Fibroblast of skin of right biceps (primary cell): ENCODE measurements around the gene PPIL4.

ENCODE experiments used
- DNase-seq: peaks from one replicate; pipeline ENCODE4 v3.0.0-alpha.2; 2013

Gene PPIL4, protein sequence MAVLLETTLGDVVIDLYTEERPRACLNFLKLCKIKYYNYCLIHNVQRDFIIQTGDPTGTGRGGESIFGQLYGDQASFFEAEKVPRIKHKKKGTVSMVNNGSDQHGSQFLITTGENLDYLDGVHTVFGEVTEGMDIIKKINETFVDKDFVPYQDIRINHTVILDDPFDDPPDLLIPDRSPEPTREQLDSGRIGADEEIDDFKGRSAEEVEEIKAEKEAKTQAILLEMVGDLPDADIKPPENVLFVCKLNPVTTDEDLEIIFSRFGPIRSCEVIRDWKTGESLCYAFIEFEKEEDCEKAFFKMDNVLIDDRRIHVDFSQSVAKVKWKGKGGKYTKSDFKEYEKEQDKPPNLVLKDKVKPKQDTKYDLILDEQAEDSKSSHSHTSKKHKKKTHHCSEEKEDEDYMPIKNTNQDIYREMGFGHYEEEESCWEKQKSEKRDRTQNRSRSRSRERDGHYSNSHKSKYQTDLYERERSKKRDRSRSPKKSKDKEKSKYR

DNA sequence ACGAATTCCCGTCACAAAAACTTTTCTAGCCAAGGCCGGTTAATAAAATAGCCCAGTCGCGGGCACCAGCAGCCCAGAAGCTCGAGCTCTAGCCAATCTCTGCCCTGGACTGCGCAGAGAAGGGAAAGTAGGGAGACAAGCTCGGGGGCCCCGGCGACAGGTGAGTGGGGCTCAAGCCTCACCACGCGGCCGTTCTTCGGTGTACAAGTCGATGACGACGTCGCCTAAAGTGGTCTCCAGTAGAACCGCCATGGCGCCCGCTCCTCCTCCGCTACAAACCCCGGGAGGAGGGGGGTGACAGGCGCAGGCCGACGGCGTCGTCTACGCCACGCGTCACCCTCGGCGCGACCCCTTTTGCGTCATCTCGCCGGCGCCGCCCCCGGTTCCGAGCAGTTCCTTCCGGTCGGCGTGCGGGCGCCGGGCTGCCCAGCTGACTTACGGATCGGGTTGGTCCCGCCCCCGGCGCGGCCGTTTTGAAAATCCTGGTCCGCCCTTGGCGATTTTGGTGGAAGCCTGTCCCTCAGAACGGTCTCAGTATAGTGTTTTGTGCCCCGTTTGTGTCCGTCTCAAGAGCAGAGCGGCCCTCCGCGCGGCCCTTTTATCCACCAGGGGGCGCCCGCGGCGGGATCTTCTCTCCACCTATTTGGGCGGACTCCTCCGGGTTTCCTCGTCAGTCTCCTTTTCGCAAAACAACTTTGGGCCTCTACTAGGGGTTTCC, at the start of gene PPIL4:
PPIL4 (minus strand) TSS at position 290 of the 718 bp plus-strand sequence; CDS start at position 252, 38 bp downstream.
- peak; percentile 96 for DNase-seq

DNA sequence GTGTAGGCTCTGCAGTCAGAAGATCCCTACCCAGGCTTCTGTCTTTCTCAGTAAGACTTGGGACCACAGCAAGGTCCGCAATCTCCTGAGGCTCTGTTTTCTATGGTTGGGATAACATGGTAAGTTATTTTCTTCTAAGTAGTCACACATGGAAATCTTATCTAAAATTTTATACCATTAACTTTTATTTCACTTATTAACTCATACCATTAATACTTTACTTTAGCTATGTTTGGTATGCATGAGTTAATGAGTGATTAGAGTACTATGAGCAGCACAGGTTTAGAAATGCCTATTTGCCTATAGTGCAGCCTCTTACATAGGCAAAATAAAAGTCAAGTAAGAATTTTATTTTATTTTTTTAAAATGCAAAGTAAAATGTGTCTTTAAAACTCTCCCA, 47.6 kb upstream of the PPIL4 start:
- no peak for DNase-seq

DNA sequence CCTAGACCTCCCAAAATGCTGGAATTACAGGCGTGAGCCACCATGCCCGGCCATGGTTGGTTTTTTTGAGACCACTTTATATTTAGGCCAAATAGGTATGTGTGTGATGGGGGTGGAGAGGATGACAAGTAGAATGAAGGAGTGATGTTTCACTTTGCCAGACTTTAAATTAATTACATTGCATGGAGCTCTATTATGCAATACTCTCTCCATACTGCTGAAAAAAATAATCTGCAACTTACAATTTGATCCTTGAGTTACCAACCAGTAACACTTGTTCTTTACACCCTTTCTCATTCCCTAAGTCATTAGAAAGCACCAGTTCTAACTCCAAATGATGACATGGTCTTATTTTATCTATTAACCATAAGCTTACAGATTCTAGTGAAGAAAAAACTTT, 47.1 kb upstream of the PPIL4 start:
- no peak for DNase-seq

DNA sequence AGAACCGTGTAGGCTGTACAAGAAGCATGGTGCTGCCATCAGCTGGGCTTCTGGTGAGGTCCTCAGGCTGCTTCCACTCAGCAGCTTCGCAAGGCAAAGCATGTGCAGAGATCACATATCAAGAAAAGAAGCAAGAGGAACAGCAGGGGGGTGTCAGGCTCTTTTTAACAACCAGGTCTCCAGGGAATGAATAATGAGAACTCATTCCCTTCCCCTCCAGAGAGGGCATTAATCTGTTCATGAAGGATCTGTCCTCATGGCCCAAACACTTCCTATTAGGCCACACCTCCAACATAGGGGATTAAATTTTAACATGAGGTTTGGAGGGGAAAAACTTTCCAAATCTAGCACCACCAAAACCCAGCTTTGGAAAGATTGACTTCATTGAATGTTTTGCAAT, 40.3 kb upstream of the PPIL4 start:
- no peak for DNase-seq

DNA sequence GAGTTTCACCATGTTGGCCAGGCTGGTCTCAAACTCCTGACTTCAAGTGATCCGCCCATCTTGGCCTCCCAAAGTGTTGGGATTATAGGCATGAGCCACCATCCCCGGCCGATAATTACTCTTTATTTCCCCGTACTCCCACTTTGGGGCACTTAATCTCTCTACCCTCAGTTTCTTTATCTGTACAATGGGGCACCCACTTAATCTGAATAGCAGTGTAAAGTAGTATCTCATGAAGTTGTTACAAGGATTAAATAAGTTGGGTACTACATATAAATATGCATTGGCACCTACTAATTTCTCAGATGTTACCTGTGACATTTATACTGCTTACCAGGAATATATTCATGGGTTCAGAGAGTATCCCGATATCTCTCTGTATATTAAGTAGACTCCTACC, 35.5 kb upstream of the PPIL4 start:
- DNase-seq = no peak

DNA sequence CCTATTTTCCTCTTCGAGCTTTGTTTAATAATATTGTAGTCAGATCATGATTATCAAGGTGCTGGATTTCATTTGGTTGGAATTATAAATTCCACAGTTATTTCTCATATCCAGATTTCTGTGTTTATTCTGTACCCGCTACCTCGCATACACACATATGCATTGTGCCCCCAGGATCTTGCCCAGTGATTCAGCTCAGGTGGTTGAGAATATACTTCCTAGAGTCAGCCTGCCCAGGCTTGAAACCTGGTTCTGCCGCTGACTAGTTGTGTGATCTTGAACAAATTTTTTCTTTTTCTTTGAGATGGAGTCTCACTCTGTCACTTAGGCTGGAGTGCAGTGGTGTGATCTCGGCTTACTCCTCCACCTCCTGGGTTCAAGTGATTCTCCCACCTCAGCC, 35.0 kb upstream of the PPIL4 start:
- no peak for DNase-seq

DNA sequence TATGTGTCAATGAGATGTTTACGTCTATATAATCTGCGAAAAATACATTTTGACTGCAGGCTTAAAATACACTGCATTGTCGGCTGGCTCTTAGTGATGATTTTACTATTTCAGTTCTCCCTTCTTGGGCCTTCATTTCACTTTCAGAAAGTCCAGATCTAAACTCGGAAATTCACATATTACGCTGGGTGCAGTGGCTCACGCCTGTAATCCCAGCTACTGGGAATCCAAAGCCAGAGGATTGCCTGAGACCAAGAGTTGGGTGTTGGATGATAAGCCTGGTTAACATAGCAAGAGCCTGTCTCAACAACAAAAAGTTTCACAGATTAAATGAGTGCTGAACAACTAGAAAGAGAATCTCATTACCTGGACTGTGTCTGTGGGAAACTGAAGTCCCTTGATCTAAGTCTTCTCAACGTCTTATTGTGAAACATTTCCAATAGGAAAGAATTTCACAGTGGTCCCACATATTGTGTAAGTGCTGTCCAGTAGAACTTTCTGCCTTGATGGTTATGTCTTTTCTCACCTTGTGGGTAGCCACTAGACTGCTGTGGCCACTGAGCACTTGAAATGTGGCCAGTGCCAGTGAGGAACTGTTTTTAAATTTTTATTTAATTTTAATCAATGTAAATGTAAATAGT, 22.2 kb upstream of the PPIL4 start:
- no peak for DNase-seq

DNA sequence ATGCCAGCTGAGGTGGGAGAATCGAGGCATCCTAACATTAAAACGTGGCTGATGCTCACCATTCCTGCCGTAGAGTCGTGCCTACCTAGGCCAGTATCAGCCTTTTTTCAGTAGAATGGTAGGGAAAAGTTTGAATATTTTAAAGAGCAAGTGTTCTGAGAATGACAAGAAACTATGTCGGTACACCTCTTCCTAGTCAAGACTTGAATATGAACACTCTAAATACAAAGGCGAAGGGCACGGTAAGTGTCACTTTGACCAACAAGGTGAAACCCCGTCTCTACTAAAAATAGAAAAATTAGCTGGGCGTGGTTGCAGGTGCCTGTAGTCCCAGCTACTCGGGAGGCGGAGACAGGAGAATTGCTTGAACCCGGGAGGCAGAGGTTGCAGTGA, 21.3 kb upstream of the PPIL4 start:
- no peak for DNase-seq

DNA sequence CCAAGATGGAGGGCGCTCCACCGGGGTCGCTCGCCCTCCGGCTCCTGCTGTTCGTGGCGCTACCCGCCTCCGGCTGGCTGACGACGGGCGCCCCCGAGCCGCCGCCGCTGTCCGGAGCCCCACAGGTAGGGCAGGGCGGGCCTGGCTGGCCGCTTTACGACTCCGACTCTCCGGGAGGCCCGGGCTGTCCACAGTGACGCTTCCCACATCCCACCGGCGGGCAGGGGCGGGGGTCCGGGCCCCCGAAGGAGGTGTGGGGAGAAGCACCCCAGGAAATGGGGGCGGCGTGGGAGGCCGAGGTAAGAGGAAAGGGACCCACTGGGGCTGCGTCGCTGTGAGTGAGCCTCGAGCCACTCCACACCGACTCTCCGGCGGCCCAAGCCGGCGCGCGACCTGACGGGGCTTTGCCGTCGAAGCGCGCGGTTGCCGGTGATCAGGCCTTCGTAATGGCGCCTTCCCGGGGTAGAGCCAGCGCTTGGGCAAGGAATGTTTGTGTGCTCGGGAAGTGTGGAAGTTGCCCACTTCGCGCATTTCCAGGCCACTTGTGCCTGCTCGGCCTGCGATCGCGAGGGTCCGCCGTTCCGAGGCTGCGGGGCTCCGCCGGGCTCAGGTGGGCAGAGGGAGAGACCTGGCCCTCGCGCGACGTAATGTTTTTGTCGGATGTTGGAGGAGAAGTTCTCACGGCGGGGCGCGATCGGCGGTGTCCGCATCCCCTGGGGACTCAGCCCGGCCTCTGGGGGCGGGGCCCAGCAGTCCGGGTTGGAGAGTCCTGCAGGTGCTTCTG, 20.8 kb upstream of the PPIL4 start:
- DNase-seq = peak; percentile 28

DNA sequence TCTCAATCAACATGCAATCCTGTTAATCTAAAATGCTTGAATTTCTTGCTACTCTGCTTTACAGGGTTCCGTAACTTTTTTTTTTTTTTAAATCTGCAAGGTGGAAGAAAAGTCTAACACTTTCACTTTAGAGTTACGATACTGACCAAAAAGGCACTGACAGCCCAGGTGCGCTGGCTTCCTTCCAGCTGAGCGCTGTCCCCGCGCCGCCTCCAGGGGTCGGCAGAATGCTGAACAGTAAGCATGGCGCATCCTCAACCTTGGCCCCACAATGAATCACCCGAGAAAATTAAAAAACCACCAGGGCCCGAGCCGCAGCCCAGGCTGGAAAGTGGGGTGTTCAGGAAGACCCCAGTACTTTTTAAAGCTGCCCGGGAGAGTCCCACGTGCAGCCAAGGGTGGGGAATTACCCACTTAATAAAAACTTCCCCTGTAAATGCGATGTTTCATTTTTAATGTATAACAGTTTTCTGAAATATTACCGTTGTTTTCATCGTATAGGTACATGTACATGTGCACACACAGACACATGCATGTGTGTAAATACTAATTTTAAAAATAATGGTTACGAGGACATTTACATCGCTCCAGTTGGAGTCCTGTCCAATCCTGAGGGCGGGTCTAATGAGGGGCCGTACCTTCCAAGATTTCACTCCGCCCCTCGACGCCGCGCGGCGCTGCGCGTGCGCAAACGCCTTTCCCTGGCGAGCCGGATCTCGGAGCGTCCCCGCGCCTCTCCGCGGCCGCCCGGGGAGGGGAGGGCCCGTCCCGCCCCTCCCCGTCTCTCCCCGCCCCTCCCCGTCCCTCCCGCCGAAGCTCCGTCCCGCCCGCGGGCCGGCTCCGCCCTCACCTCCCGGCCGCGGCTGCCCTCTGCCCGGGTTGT, 19.9 kb upstream of the PPIL4 start, which contains the start of gene GINM1:
GINM1 (plus strand) TSS at position 849 of the 883 bp plus-strand sequence. CDS start 40 bp downstream, outside the sequence.
- peak; percentile 94 for DNase-seq

DNA sequence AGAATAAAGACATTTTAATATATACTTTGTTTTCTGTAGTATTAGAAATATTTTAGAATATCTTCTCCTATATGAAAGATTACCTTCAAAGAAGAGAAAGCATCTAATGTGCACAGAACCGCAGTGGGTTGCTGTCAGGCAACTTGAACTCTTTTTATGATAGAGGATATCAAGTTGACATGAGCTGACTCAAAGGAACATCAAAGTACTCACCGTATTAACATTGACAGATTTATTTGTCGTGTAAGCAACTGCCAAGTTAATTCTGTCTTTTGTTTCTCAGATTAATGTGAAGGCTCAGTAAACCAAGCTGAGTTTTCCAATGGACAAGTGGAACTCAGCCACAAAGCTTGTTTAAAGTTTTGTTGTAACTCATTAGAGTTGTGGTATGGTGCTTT, 18.1 kb upstream of the PPIL4 start:
- DNase-seq = no peak

DNA sequence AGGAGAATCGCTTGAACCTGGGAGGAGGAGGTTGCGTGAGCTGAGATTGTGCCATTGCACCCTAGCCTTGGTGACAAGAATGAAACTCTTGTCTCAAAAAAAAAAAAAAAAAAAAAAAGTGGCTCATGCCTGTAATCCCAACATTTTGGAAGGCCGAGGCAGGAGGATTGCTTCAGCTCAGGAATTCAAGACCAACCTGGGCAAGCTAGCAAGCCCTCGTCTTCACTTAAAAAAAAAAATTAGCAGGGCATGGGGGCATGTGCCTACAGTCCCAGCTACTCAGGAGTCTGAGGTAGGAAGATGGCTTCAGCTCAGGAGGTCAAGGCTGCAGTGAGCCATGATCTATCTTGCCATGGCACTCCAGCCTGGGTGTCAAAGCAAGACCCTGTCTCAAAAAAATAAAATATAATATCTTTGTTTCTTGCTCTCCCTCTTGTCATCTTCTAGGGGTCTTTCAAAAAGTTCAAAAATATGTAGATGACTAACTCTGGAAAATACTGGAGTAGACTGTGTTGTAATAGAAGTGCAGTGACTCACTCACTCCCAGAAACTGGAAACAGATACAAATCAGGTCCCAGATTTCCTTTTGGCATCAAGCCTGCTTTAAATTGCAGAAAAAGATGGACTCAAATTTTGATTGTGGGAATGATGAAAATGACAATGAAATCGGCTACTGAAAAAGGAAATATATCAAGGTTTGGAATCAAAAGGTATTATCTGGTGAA, 17.5 kb upstream of the PPIL4 start:
- peak; percentile 90 for DNase-seq

DNA sequence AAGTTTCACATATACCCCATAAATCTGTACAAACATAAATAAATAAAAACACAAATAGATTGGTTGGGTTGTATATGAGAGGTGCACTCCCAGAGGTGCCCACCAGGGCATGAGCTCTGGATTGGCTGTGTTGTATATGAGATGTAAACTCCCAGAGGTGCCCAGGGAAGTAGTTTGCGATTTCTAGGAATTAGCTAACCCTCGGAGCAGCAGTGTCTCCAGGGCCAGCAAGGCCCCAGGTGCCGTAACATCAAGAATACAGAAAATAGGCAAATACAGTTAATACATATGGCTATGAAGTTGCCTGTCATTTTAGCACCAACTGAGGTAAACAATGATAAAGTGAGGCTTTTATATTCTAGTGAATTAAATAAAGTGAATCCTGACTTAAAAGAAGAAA, 14.9 kb upstream of the PPIL4 start:
- no peak for DNase-seq

DNA sequence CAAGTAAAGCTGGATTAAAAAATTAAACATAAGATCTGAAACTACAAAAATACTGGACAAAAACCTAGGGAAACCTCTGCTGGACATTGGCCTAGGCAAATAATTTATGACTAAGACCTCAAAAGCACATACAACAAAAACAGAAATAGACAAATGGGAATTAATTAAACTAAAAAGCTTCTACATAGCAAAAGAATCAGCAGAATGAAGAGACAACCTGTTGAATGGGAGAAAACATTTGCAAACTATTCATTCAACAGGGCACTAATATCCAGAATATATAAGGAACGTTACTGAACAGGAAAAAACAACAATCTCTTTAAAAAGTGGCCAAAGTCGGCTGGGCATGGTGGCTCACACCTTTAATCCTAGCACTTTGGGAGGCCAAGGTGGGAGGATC, 13.5 kb upstream of the PPIL4 start:
- DNase-seq = no peak

DNA sequence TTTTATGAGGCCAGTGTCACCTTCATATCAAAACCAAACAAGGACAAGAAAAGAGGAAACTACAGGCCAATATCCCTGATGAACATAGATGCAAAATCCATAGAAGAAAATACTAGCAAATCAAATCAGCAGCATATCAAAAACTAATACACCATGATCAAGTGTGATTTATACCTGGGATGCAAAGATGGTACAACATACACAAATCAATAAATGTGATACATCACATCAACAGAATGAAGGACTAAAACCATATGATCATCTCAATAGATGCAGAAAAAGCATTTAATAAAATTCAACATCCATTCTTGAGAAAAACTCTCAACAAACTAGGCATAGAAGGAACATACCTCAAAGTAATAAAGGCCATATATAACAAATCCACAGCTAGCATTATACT, 12.2 kb upstream of the PPIL4 start:
- no peak for DNase-seq

DNA sequence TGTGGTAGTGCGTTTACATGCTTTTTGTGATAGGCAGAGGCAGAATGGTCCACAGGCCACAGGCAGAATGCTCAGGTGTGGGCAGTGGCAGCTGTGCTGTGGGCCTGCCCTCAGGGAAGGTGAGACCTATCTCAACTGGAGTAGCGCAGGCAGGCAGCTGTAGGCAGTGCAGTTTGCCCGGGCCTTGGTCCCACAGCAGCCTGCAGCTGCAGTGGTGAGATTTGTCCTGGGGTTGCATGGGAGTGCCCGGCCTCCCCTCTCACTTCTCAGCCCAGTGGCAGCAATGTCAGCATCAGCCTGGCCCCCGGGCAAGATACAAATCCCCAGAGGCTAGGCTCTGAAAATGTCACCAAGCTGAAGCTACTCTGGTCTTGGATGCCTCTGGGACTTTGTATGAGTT, 6.1 kb upstream of the PPIL4 start:
- no peak for DNase-seq

DNA sequence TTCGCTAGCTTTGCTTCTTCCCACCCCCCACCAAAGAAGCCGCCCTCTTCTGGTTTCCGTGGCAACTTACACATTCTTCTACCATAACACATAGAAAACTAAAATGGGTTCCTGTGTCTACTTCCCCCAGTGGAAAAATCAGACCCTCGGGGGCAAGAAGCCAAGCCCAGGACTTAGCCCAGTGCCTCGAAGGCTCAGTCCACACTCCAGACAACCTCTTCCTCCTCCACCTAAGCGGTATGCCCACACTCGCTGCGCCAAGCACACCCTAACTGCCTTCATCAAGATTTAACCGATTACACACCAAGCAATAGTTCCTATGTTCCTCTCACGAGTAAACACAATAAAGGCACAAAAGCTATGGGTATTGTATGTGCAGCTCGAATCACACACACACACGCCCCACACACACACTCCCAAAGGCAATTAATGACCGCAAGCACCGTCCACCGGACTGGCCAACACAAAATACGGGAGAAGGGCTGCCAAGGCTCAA, 537 bp downstream of the PPIL4 start:
- DNase-seq = peak; percentile 75

DNA sequence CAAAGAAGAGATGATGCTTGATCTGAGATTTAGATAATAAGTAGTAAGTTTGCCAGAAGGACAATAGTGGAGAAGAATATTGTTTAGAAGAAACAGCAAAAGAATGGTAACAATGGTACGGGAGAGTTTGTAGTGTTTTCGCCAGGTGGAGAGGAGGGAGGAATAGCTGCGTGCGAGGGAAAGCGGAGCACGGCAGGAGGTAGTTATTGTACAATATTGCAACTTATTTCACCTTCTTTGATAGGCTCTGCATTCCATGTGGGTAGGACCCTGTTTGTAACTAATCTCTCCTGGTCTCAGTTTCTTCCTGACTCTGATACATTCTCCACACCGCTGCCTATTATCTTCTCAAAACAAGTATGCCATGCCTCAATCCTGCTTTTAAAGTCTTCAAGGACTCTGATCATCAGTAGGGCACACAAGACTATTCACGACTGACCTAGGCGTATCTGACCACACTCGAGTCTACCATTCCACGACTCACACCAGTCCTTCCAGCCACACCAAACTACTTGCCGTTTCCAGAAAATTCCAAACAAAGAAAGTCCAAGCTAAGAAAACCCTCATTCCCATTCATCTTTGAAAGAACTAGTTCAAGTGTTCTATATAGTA, 1.1 kb downstream of the PPIL4 start:
- no peak for DNase-seq

DNA sequence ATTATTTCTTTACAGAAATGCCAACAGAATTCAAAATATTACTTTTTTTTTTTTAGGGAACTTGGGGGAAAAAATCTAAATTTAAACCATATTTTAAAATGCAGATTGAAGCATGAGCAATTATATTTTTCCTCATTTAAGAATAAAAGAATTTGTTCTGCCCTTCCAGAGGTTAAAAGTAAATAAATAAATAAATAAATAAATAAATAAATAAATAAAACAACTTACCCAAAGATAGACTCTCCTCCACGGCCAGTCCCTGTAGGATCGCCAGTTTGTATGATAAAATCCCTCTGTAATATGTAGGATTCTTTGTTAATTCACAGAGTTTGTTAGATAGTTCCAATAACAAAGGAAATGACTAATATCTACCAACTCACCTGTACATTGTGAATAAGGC, 4.7 kb downstream of the PPIL4 start:
- DNase-seq = no peak

DNA sequence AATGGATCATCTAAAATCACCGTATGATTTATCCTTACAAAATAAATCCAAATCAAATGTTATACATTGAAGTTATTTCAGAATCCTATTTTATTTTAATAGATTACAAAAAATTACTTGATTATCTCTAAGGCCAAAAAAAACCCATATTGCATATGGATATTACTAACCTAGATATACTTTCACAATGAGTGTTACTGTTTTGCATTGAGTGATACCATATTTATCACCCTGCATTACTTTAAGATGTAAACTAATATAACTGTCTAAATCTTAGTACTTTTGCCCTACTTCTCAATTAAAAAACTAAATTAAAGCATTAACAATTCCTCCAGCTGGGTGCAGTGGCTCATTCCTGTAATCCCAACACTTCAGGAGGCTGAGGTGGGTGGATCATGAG, 11.1 kb downstream of the PPIL4 start:
- DNase-seq = no peak
